Measurements from ENCODE around the gene ETHE1.

Gene ETHE1

GRCh38 chr19:43496960-43497359, 30.0 kb downstream of the ETHE1 start:
- Histone ChIP-seq H3K9me3 (ENCODE audit: low read depth, low read length) (no peaks in the 10 kb centered on the region), H3K4me3 (no peak overlapping the region), H3K27ac (no peak overlapping the region), H3K9ac (ENCODE audit: insufficient read length) (no peak overlapping the region), H3K36me3 (ENCODE audit: insufficient read depth, low read length) (no peaks in the 10 kb centered on the region)
- DNase-seq (ENCODE audit: low read depth, low spot score): no peak
- TF ChIP-seq POLR2AphosphoS5 (IDR thresholded peaks at IDR 0.05; ENCODE audit: borderline replicate concordance, low read depth, low read length): no peak
- no peak for TF ChIP-seq FOXP2 (optimal IDR thresholded peaks at IDR 0.05; ENCODE audit: control extremely low read depth, extremely low read length, insufficient read depth)
- TF ChIP-seq EZH2 (IDR thresholded peaks at IDR 0.05): no peak

- Histone ChIP-seq H3K9ac (ENCODE audit: insufficient read length) (no peak overlapping the region), H3K36me3 (ENCODE audit: insufficient read depth, low read length) (no peaks in the 10 kb centered on the region), H3K4me3 (no peak overlapping the region), H3K9me3 (ENCODE audit: low read depth, low read length) (no peaks in the 10 kb centered on the region), H3K27ac (no peak overlapping the region)
- DNase-seq (ENCODE audit: low read depth, low spot score): no peak
- TF ChIP-seq POLR2AphosphoS5 (IDR thresholded peaks at IDR 0.05; ENCODE audit: borderline replicate concordance, low read depth, low read length) (no peak), FOXP2 (optimal IDR thresholded peaks at IDR 0.05; ENCODE audit: control extremely low read depth, extremely low read length, insufficient read depth) (no peak), EZH2 (IDR thresholded peaks at IDR 0.05) (no peak)
Measured at GRCh38 chr19:43495082-43495481, 31.9 kb downstream of the ETHE1 start.

GRCh38 chr19:43490759-43491158, 36.2 kb downstream of the ETHE1 start:
- DNase-seq (ENCODE audit: low read depth, low spot score): no peak
- no peak overlapping the region for H3K9ac ChIP-seq (ENCODE audit: insufficient read length)
- H3K4me3 ChIP-seq: no peak overlapping the region
- H3K36me3 ChIP-seq (ENCODE audit: insufficient read depth, low read length): no peaks in the 10 kb centered on the region
- no peak for TF ChIP-seq EZH2 (IDR thresholded peaks at IDR 0.05)
- no peak for TF ChIP-seq FOXP2 (optimal IDR thresholded peaks at IDR 0.05; ENCODE audit: control extremely low read depth, extremely low read length, insufficient read depth)
- TF ChIP-seq POLR2AphosphoS5 (IDR thresholded peaks at IDR 0.05; ENCODE audit: borderline replicate concordance, low read depth, low read length): no peak
- H3K9me3 ChIP-seq (ENCODE audit: low read depth, low read length): no peaks in the 10 kb centered on the region
- H3K27ac ChIP-seq: no peak overlapping the region

GRCh38 chr19:43489979-43490599, 36.9 kb downstream of the ETHE1 start:
- H3K27ac ChIP-seq: no peak overlapping the region
- DNase-seq (ENCODE audit: low read depth, low spot score): no peak
- TF ChIP-seq EZH2 (IDR thresholded peaks at IDR 0.05): no peak
- no peak for TF ChIP-seq FOXP2 (optimal IDR thresholded peaks at IDR 0.05; ENCODE audit: control extremely low read depth, extremely low read length, insufficient read depth)
- TF ChIP-seq POLR2AphosphoS5 (IDR thresholded peaks at IDR 0.05; ENCODE audit: borderline replicate concordance, low read depth, low read length): no peak
- H3K4me3 ChIP-seq: no peak overlapping the region
- H3K36me3 ChIP-seq (ENCODE audit: insufficient read depth, low read length): no peaks in the 10 kb centered on the region
- H3K9me3 ChIP-seq (ENCODE audit: low read depth, low read length): no peaks in the 10 kb centered on the region
- no peak overlapping the region for H3K9ac ChIP-seq (ENCODE audit: insufficient read length)

GRCh38 chr19:43489310-43489709, 37.7 kb downstream of the ETHE1 start:
- no peaks in the 10 kb centered on the region for H3K9me3 ChIP-seq (ENCODE audit: low read depth, low read length)
- no peak overlapping the region for H3K4me3 ChIP-seq
- no peak overlapping the region for H3K27ac ChIP-seq
- H3K9ac ChIP-seq (ENCODE audit: insufficient read length): no peak overlapping the region
- H3K36me3 ChIP-seq (ENCODE audit: insufficient read depth, low read length): no peaks in the 10 kb centered on the region
- no peak for TF ChIP-seq FOXP2 (optimal IDR thresholded peaks at IDR 0.05; ENCODE audit: control extremely low read depth, extremely low read length, insufficient read depth)
- TF ChIP-seq POLR2AphosphoS5 (IDR thresholded peaks at IDR 0.05; ENCODE audit: borderline replicate concordance, low read depth, low read length): no peak
- TF ChIP-seq EZH2 (IDR thresholded peaks at IDR 0.05): no peak
- no peak for DNase-seq (ENCODE audit: low read depth, low spot score)

GRCh38 chr19:43488179-43488578, 38.8 kb downstream of the ETHE1 start:
- H3K27ac ChIP-seq: no peak overlapping the region
- no peaks in the 10 kb centered on the region for H3K36me3 ChIP-seq (ENCODE audit: insufficient read depth, low read length)
- no peak overlapping the region for H3K4me3 ChIP-seq
- H3K9ac ChIP-seq (ENCODE audit: insufficient read length): no peak overlapping the region
- DNase-seq (ENCODE audit: low read depth, low spot score): no peak
- no peak for TF ChIP-seq POLR2AphosphoS5 (IDR thresholded peaks at IDR 0.05; ENCODE audit: borderline replicate concordance, low read depth, low read length)
- TF ChIP-seq FOXP2 (optimal IDR thresholded peaks at IDR 0.05; ENCODE audit: control extremely low read depth, extremely low read length, insufficient read depth): no peak
- H3K9me3 ChIP-seq (ENCODE audit: low read depth, low read length): no peaks in the 10 kb centered on the region

- no peak overlapping the region for H3K9ac ChIP-seq (ENCODE audit: insufficient read length)
- H3K9me3 ChIP-seq (ENCODE audit: low read depth, low read length): no peaks in the 10 kb centered on the region
- no peak for TF ChIP-seq FOXP2 (optimal IDR thresholded peaks at IDR 0.05; ENCODE audit: control extremely low read depth, extremely low read length, insufficient read depth)
- TF ChIP-seq EZH2 (IDR thresholded peaks at IDR 0.05): no peak
- no peak for TF ChIP-seq POLR2AphosphoS5 (IDR thresholded peaks at IDR 0.05; ENCODE audit: borderline replicate concordance, low read depth, low read length)
- H3K36me3 ChIP-seq (ENCODE audit: insufficient read depth, low read length): no peaks in the 10 kb centered on the region
- no peak overlapping the region for H3K27ac ChIP-seq
- DNase-seq (ENCODE audit: low read depth, low spot score): no peak
- H3K4me3 ChIP-seq: no peak overlapping the region
Measured at GRCh38 chr19:43486412-43486811, 40.6 kb downstream of the ETHE1 start.

- H3K9me3 ChIP-seq (ENCODE audit: low read depth, low read length): no peaks in the 10 kb centered on the region
- no peak for TF ChIP-seq FOXP2 (optimal IDR thresholded peaks at IDR 0.05; ENCODE audit: control extremely low read depth, extremely low read length, insufficient read depth)
- no peak for TF ChIP-seq POLR2AphosphoS5 (IDR thresholded peaks at IDR 0.05; ENCODE audit: borderline replicate concordance, low read depth, low read length)
- no peak for TF ChIP-seq EZH2 (IDR thresholded peaks at IDR 0.05)
- no peak overlapping the region for H3K9ac ChIP-seq (ENCODE audit: insufficient read length)
- no peak overlapping the region for H3K4me3 ChIP-seq
- no peaks in the 10 kb centered on the region for H3K36me3 ChIP-seq (ENCODE audit: insufficient read depth, low read length)
- DNase-seq (ENCODE audit: low read depth, low spot score): no peak
- H3K27ac ChIP-seq: no peak overlapping the region
Measured at GRCh38 chr19:43485951-43486350, 41.0 kb downstream of the ETHE1 start.

GRCh38 chr19:43483281-43483680, 43.7 kb downstream of the ETHE1 start:
- TF ChIP-seq FOXP2 (optimal IDR thresholded peaks at IDR 0.05; ENCODE audit: control extremely low read depth, extremely low read length, insufficient read depth) (no peak), POLR2AphosphoS5 (IDR thresholded peaks at IDR 0.05; ENCODE audit: borderline replicate concordance, low read depth, low read length) (no peak), EZH2 (IDR thresholded peaks at IDR 0.05) (no peak)
- H3K27ac ChIP-seq: no peak overlapping the region
- no peaks in the 10 kb centered on the region for H3K36me3 ChIP-seq (ENCODE audit: insufficient read depth, low read length)
- H3K9ac ChIP-seq (ENCODE audit: insufficient read length): no peak overlapping the region
- no peaks in the 10 kb centered on the region for H3K9me3 ChIP-seq (ENCODE audit: low read depth, low read length)
- no peak overlapping the region for H3K4me3 ChIP-seq
- no peak for DNase-seq (ENCODE audit: low read depth, low spot score)

Data from SK-N-MC (cell line).